GM19463 (cell line): Measurements from ENCODE around the gene C1QTNF8.

Experiments
- ATAC-seq: cut with Tn5 transposase; IDR thresholded peaks from one replicate; pipeline ENCODE4 v1.9.1; 2021; ENCODE audit warnings: mild to moderate bottlenecking, moderate library complexity; ENCODE audit not compliant: unreplicated experiment

The C1QTNF8 gene

GRCh38 chr16:1109648-1110047 lies 13.6 kb upstream of the C1QTNF8 start:
- no peak for ATAC-seq

DNA sequence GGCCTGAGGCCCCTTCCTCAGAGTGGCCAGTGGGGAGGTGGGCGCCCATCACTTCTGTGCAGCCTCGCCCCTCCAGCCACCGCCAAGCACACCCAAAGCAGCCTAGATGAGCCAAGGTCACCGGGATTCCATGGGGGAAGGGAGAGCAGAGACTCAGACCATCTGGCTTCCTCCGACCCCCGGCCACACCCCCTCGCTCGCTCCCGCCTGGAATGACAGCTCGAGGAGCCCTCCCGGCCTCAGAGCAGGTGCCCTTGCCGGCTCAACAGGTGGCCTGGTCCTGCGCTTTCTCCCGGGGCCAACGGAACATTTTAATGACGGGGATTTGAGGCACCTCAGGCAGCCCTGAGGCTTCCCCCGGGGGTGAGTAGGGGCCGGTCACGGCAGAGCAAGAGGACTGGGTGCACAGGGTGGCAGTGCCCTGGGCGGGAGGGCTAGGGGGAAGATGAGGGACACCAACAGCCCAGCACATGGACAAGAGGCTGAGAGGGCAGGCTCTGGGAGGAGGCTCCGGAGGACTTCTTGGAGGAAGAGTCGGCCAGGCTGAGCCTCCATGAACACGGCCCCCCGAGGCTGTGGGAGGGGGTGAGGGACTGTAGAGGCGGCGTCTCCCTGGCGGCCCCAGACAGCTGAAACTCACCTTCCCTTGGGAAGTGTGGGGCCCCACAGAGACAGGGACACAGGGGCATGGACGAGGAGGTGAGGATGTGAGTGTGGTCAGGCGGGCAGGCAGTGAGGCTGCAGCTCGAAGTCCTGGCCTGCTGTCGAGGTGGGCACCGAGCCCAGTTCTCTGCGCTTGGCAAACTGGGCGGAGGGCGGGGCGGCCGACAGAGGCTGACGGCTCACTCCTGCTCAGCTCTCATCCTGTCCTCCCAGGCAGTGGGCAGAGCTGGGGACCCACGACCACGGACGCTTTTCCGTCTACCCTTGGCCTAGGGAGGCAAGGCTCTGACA lies 12.5 kb upstream of the C1QTNF8 start:
- ATAC-seq: no peak

DNA sequence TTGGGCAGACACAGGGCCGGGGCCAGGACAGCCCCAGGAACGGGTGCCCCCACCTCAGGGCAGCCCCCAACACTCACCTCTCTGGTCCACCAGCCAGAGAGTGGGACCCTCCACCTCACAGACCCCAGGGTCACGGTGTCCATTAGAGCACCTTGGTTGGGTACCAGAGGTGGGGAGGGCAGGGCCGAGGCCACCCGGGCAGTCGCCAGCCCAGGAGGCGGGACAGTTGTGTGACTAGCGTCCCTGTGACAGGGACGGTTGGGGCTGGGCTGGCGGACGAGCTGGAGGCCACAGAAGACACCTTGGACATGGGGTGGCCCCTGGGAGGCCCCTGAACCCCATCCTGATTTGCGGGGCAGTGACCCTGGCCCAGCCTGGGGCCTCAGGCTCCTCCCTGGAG lies 11.7 kb upstream of the C1QTNF8 start:
- no peak for ATAC-seq

DNA sequence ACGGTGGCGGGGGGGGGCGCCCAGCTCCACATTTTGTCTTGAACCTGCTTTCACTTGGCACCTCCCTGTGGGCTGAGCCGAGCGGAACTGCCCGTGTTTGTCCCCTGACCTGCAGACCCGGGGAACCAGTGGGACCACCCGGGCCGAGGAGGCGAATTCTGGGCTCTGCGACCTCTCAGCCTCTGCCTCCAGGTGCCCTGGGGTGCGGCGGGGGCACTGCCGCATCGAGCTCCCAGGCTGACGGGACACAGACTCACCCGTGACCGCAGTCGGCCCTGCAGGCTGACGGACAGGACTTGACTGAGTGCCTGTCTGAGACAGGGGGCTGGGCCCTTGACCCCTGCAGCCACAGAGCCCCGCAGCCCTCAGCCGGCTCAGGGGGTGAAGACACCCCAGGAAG lies 11.1 kb upstream of the C1QTNF8 start:
- ATAC-seq: no peak

DNA sequence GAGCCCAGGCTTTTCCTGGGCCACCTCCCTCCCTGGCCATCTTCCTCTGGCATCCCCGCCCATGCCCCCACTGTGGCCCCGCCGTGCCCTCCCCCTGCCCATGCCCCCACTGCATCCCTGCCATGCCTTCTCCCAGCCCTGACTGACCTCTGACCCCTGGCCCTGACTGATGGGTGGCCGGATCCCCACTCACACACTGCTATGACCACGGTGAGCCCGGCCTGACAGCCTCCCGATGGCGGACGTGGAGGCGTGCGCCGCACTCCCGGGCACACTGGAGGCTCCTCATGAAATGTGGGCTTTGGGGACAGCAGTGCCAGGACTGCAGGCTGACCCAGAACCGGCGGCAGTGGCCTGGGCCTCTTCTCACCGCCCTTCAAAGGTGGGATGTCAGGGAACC lies 10.6 kb upstream of the C1QTNF8 start:
- no peak for ATAC-seq

DNA sequence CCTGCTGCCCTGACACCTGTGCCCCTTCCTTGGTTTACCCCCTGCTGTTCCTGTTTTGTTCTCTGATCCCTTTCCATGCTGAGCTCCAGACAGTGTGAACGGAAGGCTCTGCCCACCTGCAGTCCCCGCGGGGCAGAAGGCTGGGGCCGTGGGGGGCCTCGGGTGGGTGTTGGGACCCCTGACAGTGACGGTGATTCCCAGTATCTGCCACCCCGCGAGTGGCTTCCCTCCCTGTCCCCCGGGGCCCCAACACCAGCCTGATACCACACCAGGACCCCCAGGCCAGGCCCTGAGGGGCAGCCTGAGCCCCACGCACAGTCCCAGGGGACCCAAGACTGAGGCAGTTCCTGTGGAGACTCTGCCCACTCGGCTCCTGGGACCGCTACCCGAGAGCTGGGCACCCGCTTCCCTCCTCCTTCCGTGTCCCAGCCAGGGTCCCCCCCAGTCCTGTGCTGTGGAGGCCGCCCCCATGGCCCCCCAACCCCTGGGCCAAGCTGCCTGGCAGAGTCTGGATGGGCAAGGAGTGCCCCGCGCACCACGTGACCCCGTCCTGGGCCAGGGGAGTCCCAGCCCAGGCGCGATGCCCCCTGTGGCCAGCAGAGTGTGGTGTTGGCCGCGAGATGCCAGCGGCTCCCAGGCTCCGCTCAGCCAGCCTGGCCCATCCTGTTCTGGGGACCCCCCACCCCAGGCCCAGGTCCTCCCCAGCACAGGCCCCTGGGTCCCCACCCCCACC lies 10.0 kb upstream of the C1QTNF8 start:
- ATAC-seq: no peak

DNA sequence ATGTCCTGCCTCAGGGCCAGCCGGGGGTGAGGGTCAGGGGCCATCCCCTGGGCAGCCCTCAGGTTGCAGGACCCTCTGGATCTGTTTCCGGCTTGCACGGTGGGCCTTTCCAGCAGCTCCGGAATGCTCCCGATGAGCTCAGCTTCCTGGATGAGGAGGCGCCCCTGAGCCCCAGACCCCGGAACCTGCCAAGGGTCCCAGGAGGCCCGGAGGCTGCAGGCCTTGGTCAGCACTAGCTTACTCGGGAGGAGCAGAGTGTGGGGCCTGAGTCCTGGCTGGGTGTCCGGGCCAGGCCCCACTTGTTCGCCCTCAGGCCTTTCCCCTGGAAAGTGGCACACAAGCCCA lies 7.6 kb upstream of the C1QTNF8 start:
- no peak for ATAC-seq

DNA sequence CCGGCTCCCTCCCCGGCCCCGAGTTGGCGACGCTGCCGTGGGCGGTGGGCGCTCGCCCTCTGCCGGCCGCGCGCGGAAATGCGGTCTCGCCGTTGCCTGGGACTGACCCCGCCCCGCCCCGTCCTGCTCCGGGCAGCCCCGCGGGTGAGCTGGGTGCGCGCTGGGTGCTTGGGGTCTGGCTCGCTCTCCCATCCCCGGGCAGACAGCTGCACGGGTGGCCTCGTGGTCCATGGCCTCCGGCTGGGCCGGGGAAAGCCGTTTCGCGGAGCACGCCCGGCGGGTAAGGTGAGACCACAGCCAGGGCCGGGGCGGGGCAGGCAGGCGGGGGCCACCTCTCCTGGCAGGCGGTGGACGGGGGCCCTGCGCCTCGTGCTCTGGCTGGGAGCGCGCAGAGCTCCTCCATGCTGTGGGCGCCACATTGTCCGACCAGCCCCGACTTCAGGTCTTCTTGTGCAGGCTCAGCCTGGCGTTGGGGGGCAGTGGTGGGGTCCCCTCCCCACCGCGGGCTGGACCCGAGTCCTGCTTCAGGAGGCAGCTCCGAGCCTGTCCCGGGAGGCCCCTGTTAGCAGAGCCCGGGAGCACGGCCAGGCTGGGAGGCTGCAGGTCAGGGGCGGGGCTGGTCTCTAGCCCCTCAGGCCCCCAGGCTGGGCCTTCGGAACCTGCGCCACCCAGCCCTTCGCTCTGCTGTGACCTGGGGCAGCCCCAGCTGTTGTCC lies 7.0 kb upstream of the C1QTNF8 start:
- no peak for ATAC-seq

DNA sequence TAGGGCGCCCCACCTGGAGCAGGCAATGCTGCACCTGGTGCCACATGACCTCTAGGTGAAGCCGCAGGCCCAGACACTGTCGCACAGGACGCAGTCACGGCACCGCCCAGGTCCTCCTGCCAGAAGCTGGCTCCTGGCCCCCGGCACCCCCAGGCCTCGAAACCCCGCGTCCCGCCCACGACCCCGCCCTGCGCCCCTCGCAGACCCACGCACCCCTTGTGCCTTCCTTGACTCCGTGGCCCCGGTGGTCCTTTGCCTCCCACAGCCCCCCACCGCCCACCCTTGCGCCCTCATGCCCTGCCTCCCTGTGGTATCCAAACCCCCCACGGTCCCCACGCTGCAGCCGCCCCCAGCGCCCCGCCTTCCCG lies 6.3 kb upstream of the C1QTNF8 start:
- no peak for ATAC-seq

DNA sequence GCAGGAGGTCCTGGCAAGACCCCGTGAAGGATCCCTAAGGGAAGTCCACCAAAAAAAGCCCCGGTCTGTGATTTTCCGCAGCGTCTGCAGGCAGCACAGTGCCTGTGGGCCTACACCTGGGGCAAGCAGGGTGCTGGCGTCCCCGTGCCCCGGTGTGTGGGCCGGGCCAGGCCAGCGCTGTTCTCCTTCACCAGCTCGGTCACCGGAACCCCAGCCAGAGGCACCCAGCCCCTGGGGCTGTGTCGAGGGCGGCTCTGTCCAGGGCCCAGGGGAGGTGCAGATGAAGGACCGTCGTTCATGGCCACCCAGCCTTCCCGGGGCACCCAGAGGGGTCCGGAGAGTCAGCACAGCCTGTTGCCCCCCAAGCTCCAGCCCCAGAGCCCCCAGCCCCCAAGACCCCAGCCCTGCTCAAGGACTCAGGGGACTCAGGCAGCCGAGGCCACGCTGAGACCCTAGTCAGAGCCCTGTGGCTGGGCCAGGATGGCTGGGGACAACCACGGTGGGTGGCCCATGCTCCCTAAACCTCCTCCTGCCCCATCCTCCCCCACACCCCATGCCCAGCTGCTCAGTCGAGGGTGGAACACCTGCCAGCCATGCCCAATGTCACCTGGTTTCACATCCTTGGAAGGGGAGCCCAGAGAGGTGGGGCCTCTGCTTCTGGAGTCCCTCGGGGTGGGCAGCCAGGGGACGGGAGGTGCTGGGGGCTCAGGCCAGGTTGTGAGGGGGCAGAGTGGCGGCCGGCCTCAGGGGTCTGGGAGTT lies 5.7 kb upstream of the C1QTNF8 start:
- ATAC-seq: no peak

- ATAC-seq: no peak
These were observed 5.1 kb upstream of the C1QTNF8 start for GRCh38 chr16:1101133-1101532.

DNA sequence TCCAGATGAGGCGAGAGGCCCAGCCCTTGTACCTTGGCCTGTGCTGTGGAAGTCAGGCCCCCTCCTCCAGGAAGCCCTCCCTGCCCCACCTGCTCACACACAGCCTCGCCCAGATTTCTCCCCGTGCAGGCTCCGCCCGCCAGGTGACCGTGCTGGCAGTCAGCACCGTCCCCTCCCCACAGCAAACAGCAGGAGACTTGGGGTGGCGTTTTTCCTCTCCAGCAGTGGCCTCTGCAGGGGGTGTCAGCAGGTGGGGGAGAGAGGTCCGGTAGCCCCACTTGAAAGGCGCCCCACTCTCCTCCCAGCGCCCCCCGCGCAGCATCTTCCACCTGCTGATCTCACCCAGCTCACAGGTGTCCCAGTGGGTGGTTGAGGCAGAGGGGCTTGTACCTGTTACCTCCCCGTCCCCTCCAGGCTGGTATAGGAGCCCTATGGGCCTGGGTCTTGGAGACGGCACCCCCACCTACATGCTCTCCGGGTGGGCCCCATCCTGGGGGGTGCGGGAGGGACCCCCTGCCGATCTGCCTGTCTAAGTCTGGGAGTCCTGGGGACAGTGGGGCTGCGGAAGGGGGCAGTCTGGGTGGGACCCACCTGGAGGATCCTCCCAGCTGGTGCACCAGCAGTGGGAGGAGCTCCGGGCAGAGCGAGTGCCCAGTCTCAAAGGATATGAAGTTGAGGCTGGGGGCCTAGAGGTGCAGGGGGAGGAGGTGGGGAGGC lies 4.2 kb upstream of the C1QTNF8 start:
- ATAC-seq: no peak

DNA sequence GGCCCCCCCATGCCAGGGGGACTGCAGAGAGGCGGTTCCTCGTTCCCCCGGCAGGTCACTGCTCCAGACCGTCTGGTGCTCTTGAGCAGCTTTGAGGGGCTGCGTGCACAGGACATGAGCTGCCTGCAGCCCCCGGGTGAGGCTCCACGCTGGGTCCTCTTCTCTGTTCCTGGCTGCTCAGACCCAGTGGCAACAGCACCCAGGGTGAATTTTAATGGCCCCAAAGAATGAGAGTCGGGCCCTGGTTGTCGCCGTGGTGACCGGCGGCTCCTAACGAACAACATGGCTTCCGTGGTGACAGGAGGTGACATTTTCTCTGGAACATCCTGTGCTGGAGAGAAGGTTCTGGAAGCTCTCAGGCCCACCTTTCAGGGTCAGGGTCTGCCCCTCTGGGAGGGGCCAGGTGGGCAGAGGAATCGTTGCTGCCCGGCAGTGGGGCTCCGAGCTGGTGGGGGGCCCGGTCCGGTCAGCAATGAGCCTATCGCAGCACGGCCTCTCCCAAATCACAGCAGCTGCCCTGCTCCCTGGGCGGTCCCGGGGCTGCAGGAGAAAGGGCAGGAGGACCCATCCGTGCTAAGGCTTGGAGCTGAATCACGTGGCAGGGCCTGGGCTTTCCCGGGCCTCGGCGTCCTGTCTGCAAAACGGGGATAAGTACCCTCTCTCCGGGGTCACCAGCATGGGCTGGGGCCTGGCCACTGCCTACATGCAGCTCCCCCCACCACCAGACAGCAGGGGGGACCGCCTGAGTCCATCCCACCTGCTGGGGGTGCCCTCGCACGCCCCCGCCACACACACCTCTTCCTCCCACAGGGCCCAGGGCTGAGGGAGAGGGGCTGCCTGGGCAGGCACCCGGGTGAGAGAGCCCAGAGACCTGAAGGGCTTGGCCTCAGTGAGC lies 3.4 kb upstream of the C1QTNF8 start:
- ATAC-seq: no peak

DNA sequence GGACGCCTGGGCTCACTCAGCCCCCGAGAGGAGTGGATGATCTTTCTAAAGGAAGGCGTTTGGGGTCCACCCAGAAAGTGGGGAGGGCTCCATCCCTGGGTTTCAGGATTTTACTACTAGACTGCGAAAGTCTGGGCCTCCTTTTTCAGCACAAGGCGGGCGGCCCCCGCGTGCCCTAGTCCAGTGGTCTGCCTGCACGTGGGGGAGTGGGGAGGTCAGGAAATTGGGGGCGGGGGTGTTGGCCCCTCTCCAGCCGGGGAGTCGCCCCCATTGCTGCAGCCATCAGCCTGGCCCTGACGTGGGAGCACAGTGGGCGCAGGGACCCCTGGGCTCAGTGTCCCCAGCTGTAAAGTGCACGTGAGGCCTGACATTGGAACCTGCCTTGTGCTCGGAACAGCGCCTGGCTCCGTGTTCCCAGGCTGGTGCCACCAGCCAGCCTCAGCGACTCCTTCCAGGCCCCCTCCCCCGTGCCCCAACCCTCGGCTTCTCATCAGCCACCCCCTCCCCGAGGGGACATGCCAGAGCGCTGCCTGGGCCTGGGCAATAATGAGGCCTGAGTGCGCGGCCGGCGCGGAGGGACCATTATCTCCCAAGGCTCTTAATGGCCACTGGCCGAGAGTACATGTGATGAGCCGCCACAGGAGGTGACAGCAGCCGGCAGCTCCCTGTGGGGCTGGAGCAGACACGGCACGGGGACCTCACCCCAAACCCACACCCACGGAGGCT lies 2.4 kb upstream of the C1QTNF8 start:
- no peak for ATAC-seq

GRCh38 chr16:1097800-1098199 lies 1.8 kb upstream of the C1QTNF8 start:
- no peak for ATAC-seq

DNA sequence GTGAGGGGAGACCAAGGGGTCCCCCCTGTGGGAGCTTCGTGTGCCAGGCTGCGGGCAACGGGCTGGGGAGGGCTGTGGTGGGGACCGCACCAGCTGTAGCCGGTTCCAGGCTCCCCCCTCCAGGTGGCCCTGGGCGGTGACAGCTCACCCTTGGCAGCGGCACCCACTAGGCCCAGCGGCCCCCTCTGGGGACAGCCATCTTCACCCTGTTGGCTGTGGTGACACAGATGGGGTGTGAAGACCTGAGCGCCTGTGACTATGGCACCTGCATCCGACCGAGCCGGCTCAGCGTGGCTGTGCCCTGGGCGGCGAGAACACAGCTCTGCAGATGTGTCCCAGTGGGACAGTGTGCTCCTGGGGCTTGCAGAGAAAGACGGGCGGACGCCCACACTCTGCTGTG lies 1.1 kb upstream of the C1QTNF8 start:
- no peak for ATAC-seq

GRCh38 chr16:1095450-1096168 lies 435 bp downstream of the C1QTNF8 start:
- no peak for ATAC-seq
